NOMO-1 treated with DMSO at 0.1 percent for 48 hours (cell line): ENCODE data around the gene RHOT2.
"Not testable (repeated sequence)": the region's sequence is repeated elsewhere in the genome, so short reads cannot be mapped to it uniquely, and the experiment has no call there.

Experiments used
- DNase-seq: peaks from one replicate; lab custom pipeline; 2025; ENCODE audit not compliant: unreplicated experiment; lab: John Stamatoyannopoulos, UW

Gene RHOT2

GRCh38 chr16:680967-681745 lies 13.2 kb downstream of the RHOT2 start:
- peak; percentile 34 for DNase-seq

- DNase-seq, result no peak
Observed at GRCh38 chr16:681746-682427, 14.0 kb downstream of the RHOT2 start.

- no peak for DNase-seq
Observed at GRCh38 chr16:682493-683395, 14.8 kb downstream of the RHOT2 start.

GRCh38 chr16:683396-684070 lies 15.6 kb downstream of the RHOT2 start:
- no peak for DNase-seq

- DNase-seq, result peak; percentile 88
Observed at GRCh38 chr16:684071-684794, 16.3 kb downstream of the RHOT2 start, which contains the start of gene JMJD8. TSS of gene JMJD8 (minus strand) at chr16:684334. CDS start at chr16:684319, 15 bp downstream.

GRCh38 chr16:684961-685696 lies 17.2 kb downstream of the RHOT2 start:
- no peak for DNase-seq

GRCh38 chr16:685967-686366 lies 18.0 kb downstream of the RHOT2 start:
- DNase-seq, result no peak

- DNase-seq, result no peak
Observed at GRCh38 chr16:686459-687260, 18.7 kb downstream of the RHOT2 start.

GRCh38 chr16:687499-687898 lies 19.6 kb downstream of the RHOT2 start:
- no peak for DNase-seq

GRCh38 chr16:689175-689897 lies 21.4 kb downstream of the RHOT2 start:
- no peak for DNase-seq

GRCh38 chr16:691242-691641 lies 23.3 kb downstream of the RHOT2 start:
- not testable (repeated sequence) for DNase-seq

GRCh38 chr16:692356-693108 lies 24.6 kb downstream of the RHOT2 start:
- DNase-seq, result no peak

- DNase-seq, result no peak
Observed at GRCh38 chr16:693364-693763, 25.4 kb downstream of the RHOT2 start.

GRCh38 chr16:693766-694165 lies 25.8 kb downstream of the RHOT2 start:
- no peak for DNase-seq

- no peak for DNase-seq
Observed at GRCh38 chr16:694187-694862, 26.4 kb downstream of the RHOT2 start.

GRCh38 chr16:694863-695354 lies 27.0 kb downstream of the RHOT2 start:
- DNase-seq, result no peak
